ENCODE results near the gene TMEM11. TPM values are rescaled to one million over a fixed set of nuclear protein-coding genes. Genes with fewer than 3 reads are reported as not detected.

Gene TMEM11
- total and polyA plus RNA-seq, 8 donors: 0.87 to 30.8 (median 13.1) TPM

DNA sequence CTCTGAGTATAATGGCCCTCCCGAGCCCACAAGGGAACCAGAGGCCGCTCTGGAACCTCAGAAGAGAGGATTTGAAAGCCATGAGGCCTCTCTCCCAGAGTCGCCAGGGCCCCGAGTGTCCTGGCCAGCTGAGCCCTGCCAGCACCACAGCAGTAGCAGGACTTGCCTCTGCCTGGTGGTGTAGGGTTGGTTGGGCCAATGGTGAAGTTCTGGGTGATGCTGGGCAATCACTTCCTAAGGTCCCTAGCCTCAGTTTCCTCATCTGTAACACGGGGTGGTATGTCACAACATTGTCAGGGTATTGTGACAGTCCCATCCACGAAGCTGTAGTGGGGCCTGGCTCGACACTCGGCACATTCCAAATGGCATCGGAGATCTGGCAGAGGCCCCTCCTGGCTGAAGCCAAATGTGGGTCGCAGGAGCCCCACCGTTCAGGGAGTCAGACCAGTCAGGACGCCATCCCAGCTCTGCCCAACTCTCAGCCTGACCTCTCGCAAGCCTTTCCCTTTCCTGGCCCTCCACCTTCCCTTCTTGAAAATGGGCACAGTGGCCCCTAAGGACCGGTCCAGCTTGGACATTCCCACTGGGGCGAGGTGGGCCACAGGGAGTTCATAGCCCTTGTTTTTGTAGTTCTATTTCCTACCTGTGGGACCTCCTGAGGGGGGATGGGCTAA is 37.5 kb upstream of the TMEM11 start:
- no peak for TF ChIP-seq POLR2A (IDR thresholded peaks at IDR 0.05)
- no peak for TF ChIP-seq POLR2AphosphoS5 (IDR thresholded peaks at IDR 0.05)
- TF ChIP-seq, protein P1, sequence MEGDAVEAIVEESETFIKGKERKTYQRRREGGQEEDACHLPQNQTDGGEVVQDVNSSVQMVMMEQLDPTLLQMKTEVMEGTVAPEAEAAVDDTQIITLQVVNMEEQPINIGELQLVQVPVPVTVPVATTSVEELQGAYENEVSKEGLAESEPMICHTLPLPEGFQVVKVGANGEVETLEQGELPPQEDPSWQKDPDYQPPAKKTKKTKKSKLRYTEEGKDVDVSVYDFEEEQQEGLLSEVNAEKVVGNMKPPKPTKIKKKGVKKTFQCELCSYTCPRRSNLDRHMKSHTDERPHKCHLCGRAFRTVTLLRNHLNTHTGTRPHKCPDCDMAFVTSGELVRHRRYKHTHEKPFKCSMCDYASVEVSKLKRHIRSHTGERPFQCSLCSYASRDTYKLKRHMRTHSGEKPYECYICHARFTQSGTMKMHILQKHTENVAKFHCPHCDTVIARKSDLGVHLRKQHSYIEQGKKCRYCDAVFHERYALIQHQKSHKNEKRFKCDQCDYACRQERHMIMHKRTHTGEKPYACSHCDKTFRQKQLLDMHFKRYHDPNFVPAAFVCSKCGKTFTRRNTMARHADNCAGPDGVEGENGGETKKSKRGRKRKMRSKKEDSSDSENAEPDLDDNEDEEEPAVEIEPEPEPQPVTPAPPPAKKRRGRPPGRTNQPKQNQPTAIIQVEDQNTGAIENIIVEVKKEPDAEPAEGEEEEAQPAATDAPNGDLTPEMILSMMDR (IDR thresholded peaks at IDR 0.05): no peak
- TF ChIP-seq EP300 (IDR thresholded peaks at IDR 0.05): no peak
- intact Hi-C loops (cut with DNase I; ENCODE audit: low total_unique reads): no loop called here
- no peak for DNase-seq
- Histone ChIP-seq H3K4me1 (peaks cover 19 to 55% (median 36%) of the 10 kb centered on the region in 4 donors), H3K9me3 (no peaks in the 10 kb centered on the region), H3K27me3 (no peaks in the 10 kb centered on the region), H3K36me3 (peaks cover 0 to 9% (median 3%) of the 10 kb centered on the region in 4 donors), H3K27ac (peak overlapping the region in 1 of 5 donors; percentile 85), H3K4me3 (peak overlapping the region in 3 of 4 donors; percentile 70 to 85 (median 72))
- WGBS, 5 donors: 85 to 89% (median 89%) methylated on average over 10 to 15 of the region's 15 CpGs

DNA sequence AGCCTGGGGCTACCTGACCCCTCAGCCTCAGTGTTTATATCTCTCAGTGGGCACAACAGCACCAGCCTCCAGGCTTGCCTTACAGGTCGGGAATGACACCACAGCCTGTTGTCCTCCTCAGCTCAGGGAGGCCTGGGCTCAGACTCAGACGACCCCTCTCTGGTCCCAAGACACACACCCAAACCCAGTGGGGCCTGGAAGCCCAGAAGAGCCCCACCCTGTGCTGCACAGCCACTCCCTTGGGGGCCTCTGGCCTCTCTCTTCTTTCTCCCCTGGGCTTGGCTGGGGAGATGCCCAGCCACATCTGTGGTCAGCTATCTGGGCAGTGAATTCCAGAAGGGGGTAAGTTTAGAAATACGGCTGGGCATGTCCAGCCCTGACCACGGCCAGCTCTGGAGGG is 36.9 kb upstream of the TMEM11 start:
- H3K36me3 ChIP-seq: peaks cover 0 to 9% (median 3%) of the 10 kb centered on the region in 4 donors
- no peak overlapping the region for H3K4me3 ChIP-seq
- peaks cover 19 to 55% (median 36%) of the 10 kb centered on the region in 4 donors for H3K4me1 ChIP-seq
- H3K27ac ChIP-seq: no peak overlapping the region
- H3K27me3 ChIP-seq: no peaks in the 10 kb centered on the region
- H3K9me3 ChIP-seq: no peaks in the 10 kb centered on the region
- 46 to 59% (median 49%) methylated on average over 3 to 4 of the region's 4 CpGs for WGBS, 5 donors
- no peak for DNase-seq
- TF ChIP-seq POLR2AphosphoS5 (IDR thresholded peaks at IDR 0.05) (no peak), EP300 (IDR thresholded peaks at IDR 0.05) (no peak), POLR2A (IDR thresholded peaks at IDR 0.05) (no peak)
- TF ChIP-seq, protein P1 (IDR thresholded peaks at IDR 0.05): no peak
- intact Hi-C loops (cut with DNase I; ENCODE audit: low total_unique reads): no loop called here

DNA sequence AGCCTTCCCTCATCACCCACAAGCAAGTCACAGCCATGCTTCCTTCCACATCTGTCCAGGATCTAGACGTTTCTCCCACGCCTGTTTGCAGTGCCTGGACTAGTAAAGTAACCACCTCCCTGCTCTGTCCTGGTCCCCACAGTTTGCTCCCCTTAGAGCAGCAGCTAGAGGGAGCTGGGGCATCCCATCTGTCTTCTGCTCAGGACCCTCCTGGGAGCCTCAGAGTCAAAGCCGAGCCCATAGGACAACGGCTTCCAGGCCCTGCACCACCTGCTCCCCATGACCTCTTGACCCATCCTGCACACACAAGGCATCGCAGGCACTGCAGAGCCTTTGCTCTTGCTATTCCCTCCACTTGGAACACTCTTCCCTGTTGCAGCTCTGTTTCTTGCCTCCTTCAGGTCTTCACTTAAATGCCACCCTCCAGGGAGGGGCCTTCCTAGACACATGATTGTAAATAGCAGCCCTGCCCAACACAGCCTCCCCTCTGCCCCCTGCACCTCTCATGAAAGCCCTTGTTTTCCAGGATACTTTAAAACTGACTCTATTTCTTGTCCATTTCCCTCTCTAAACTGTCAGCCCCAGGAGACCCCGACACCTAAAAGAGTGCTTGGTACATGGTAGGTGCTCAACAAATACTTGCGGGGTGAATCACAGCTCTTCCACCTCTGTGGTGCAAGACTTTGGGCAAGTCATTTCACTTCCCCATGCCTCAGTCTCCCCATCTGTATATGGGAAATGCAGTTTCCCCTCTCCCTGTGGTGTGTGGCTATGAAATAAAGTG is 36.2 kb upstream of the TMEM11 start:
- 56 to 66% (median 57%) methylated on average over 7 of the region's 7 CpGs for WGBS, 5 donors
- Histone ChIP-seq H3K27ac (no peak overlapping the region), H3K4me1 (peaks cover 19 to 60% (median 36%) of the 10 kb centered on the region in 4 donors), H3K27me3 (no peaks in the 10 kb centered on the region), H3K9me3 (no peaks in the 10 kb centered on the region), H3K36me3 (peaks cover 0 to 9% (median 3%) of the 10 kb centered on the region in 4 donors), H3K4me3 (no peak overlapping the region)
- intact Hi-C loops (cut with DNase I; ENCODE audit: low total_unique reads): no loop called here
- DNase-seq: no peak
- TF ChIP-seq EP300 (IDR thresholded peaks at IDR 0.05) (no peak), POLR2A (IDR thresholded peaks at IDR 0.05) (no peak), POLR2AphosphoS5 (IDR thresholded peaks at IDR 0.05) (no peak)
- TF ChIP-seq, protein P1 (IDR thresholded peaks at IDR 0.05): no peak

DNA sequence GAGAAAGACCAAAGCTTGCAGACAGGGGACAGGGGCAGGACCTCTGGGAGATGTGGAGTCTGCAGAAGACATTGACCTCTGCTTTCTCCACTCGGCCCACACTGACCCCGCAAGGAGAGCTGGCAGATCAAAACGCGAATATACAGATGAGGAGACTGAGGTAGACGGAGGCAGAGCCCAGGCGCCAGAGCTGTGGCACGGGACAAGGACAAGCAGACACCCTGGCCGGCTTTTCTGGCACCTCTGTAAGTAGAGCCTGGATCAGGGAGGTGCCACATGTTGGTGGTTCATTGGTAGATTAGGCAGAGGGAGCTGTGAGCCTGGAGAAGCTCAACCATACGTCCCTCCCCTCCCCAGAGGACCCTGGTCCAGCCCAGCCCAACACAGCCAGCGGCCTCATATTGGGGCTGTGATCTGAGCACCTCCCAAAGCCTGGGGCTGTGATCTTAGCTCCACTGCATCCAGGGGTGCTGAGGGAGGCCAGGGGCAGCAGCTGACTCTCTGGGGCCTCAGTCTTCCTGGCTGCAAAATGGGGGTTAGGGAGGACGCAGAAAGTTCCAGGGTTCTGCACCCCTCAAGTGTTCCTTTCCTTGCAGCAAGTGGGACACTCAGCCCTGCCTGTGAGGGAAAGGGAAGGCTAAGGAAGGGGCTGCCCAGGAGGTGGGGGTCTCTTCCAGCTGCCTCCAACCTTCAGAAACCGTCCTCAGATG is 35.3 kb upstream of the TMEM11 start:
- peaks cover 0 to 9% (median 3%) of the 10 kb centered on the region in 4 donors for H3K36me3 ChIP-seq
- peaks cover 19 to 60% (median 36%) of the 10 kb centered on the region in 4 donors for H3K4me1 ChIP-seq
- H3K4me3 ChIP-seq: no peak overlapping the region
- H3K9me3 ChIP-seq: no peaks in the 10 kb centered on the region
- TF ChIP-seq, protein P1 (IDR thresholded peaks at IDR 0.05): no peak
- no peak for TF ChIP-seq EP300 (IDR thresholded peaks at IDR 0.05)
- TF ChIP-seq POLR2AphosphoS5 (IDR thresholded peaks at IDR 0.05): no peak
- TF ChIP-seq POLR2A (IDR thresholded peaks at IDR 0.05): no peak
- no peak for DNase-seq
- H3K27me3 ChIP-seq: no peaks in the 10 kb centered on the region
- no peak overlapping the region for H3K27ac ChIP-seq
- 75 to 83% (median 78%) methylated on average over 10 to 12 of the region's 12 CpGs for WGBS, 5 donors
- intact Hi-C loops (cut with DNase I; ENCODE audit: low total_unique reads): no loop called here
